Panc1 (cell line): Measurements from ENCODE around the gene UBE2L6. TPM values are rescaled to one million over a fixed set of nuclear protein-coding genes. Genes with fewer than 3 reads are reported as not detected.

ENCODE experiments used
- ATAC-seq: fragments of 200-7000 bp; cut with Tn5 transposase; 2 replicates; pipeline ENCODE4 v1.9.1; 2020; ENCODE audit warnings: mild to moderate bottlenecking, moderate library complexity
- BruUV-seq: library from RNA; stranded (reverse); fragments of 400-500 nt; replicated peaks from 2 replicates; lab custom pipeline; 2021; lab: Mats Ljungman, UMichigan
- CTCF ChIA-PET: fragments of 300-600 bp; sonication (Branson Sonifier 250); formaldehyde crosslinking; loops from one replicate; lab custom pipeline; 2022; ENCODE audit warnings: antibody characterized with exemption; lab: Charles Lee
- POLR2A ChIA-PET: fragments of 300-600 bp; sonication (Branson Sonifier 250); formaldehyde crosslinking; loops from one replicate; lab custom pipeline; 2022; ENCODE audit warnings: antibody characterized with exemption; lab: Charles Lee
- DNase-seq: peaks from one replicate; pipeline ENCODE4 v3.0.0-alpha.2; 2010; ENCODE audit warnings: low read depth, low spot score
- H3K27ac ChIP-seq: 2 replicates; pipeline ENCODE4 v1.5.1; 2011; ENCODE audit warnings: mild to moderate bottlenecking, low read length, inconsistent platforms
- H3K27me3 ChIP-seq: fragments of 200-500 bp; sonication (Bioruptor generic); 2 replicates; pipeline ENCODE4 v1.6.0; 2014; ENCODE audit warnings: low read length, inconsistent platforms; ENCODE audit not compliant: control insufficient read depth, insufficient read depth
- H3K36me3 ChIP-seq: fragments of 200-500 bp; sonication (Bioruptor generic); 2 replicates; pipeline ENCODE4 v1.5.1; 2014; ENCODE audit warnings: inconsistent platforms, mild to moderate bottlenecking, low read length, moderate library complexity; ENCODE audit not compliant: control insufficient read depth, insufficient read depth
- H3K4me1 ChIP-seq: 2 replicates; pipeline ENCODE4 v1.5.1; 2011; ENCODE audit warnings: inconsistent platforms, mild to moderate bottlenecking, low read length, moderate library complexity; ENCODE audit not compliant: control insufficient read depth, insufficient read depth
- H3K4me3 ChIP-seq, 2 experiments: 2 replicates each; pipeline ENCODE4 v1.5.1; 2011 to 2012; ENCODE audit warnings: low read depth in 2 of 2, low read length in 2 of 2, mild to moderate bottlenecking in 2 of 2, inconsistent platforms in 1 of 2, moderate library complexity in 1 of 2
- H3K9me3 ChIP-seq: fragments of 200-500 bp; sonication (Bioruptor generic); 2 replicates; pipeline ENCODE4 v1.5.1; 2014; ENCODE audit warnings: low read depth, mild to moderate bottlenecking, inconsistent platforms, low read length, moderate library complexity; ENCODE audit not compliant: control insufficient read depth, insufficient read depth
- CTCF ChIP-seq: fragments of 450-650 bp; IDR thresholded peaks from 2 replicates; pipeline ENCODE4 v1.5.1; 2017; ENCODE audit warnings: mild to moderate bottlenecking
- POLR2AphosphoS5 ChIP-seq: IDR thresholded peaks from 2 replicates; pipeline ENCODE4 v1.6.1; 2012; ENCODE audit warnings: mild to moderate bottlenecking, low read depth, low read length, moderate library complexity
- REST ChIP-seq, 2 experiments: IDR thresholded peaks; 2 replicates each; pipeline ENCODE4 v1.6.1; 2011 to 2012; ENCODE audit warnings: low read depth in 2 of 2, control low read depth in 1 of 2, low read length in 1 of 2, mild to moderate bottlenecking in 1 of 2, moderate library complexity in 1 of 2; ENCODE audit not compliant: insufficient read depth in 1 of 2
- SIN3A ChIP-seq: IDR thresholded peaks from 2 replicates; pipeline ENCODE4 v1.6.1; 2012; ENCODE audit warnings: low read depth, mild to moderate bottlenecking, low read length, moderate library complexity, borderline replicate concordance; ENCODE audit not compliant: insufficient read depth
- TCF7L2 ChIP-seq: IDR thresholded peaks from 2 replicates; pipeline ENCODE4 v1.6.1; 2011; ENCODE audit warnings: mild to moderate bottlenecking, low read depth, low read length, inconsistent platforms
- in situ Hi-C: cut with HindIII; loops from 2 replicates; pipeline ENCODE4 v1.10.0; 2016; ENCODE audit warnings: low sequenced_read_pairs, low pct_unique_long_range_greater_than_20kb
- intact Hi-C: fragments of 100-400 bp; cut with micrococcal nuclease; formaldehyde crosslinking; loops from one replicate; pipeline ENCODE4 v1.10.0; 2022; ENCODE audit not compliant: unreplicated experiment
- total RNA-seq: library from RNA; stranded (reverse); gene quantifications from one replicate; pipeline ENCODE4 v1.2.1, GENCODE V29; 2021; ENCODE audit not compliant: unreplicated experiment

UBE2L6 gene
- total RNA-seq, 1 experiment from 2014 or later: 19.1 TPM

- in situ Hi-C loops: no loop called here
- intact Hi-C loops: no loop called here
- no peak for TF ChIP-seq TCF7L2
- no peak for TF ChIP-seq SIN3A
- TF ChIP-seq POLR2AphosphoS5: no peak
- TF ChIP-seq CTCF: no peak
- no peak for TF ChIP-seq REST (IDR thresholded peaks at IDR 0.05; ENCODE audit: insufficient read depth in 1 of 2, low read depth in 2 of 2, low read length in 1 of 2)
- Histone ChIP-seq H3K27me3 (peaks cover 3% of the 10 kb centered on the region; the same call in 1 of the 2 replicates), H3K9me3 (no peaks in the 10 kb centered on the region), H3K27ac (no peak overlapping the region), H3K4me1 (no peaks in the 10 kb centered on the region), H3K36me3 (no peaks in the 10 kb centered on the region), H3K4me3 (no peak overlapping the region)
- ATAC-seq (no peak), DNase-seq (no peak)
- ChIA-PET POLR2A (interaction anchor here (0.5 kb wide), 1 partner anchor 280 kb away, joined by 7 read pairs; no protein-coding TSS in a partner anchor), CTCF (interaction anchor here (1.0 kb wide), 1 partner anchor 21 kb away, joined by 3 read pairs; no protein-coding TSS in a partner anchor)
- no TSS peak for BruUV-seq
Observed at GRCh38 chr11:57512646-57513451, 54.6 kb downstream of the UBE2L6 start.

GRCh38 chr11:57511741-57512430, 55.6 kb downstream of the UBE2L6 start:
- intact Hi-C loops (no loop called here), in situ Hi-C loops (no loop called here)
- ATAC-seq (no peak), DNase-seq (no peak)
- Histone ChIP-seq H3K4me3 (no peak overlapping the region), H3K27me3 (peaks cover 3% of the 10 kb centered on the region; the same call in 1 of the 2 replicates), H3K36me3 (no peaks in the 10 kb centered on the region), H3K4me1 (no peaks in the 10 kb centered on the region), H3K9me3 (no peaks in the 10 kb centered on the region), H3K27ac (no peak overlapping the region)
- no TSS peak for BruUV-seq
- POLR2A ChIA-PET: no interaction called here
- CTCF ChIA-PET: no interaction called here
- TF ChIP-seq SIN3A (no peak), REST (IDR thresholded peaks at IDR 0.05; ENCODE audit: insufficient read depth in 1 of 2, low read depth in 2 of 2, low read length in 1 of 2) (no peak), CTCF (no peak), POLR2AphosphoS5 (no peak), TCF7L2 (no peak)
